Neural cell (in vitro differentiated cells): ENCODE results near the gene RAI2. TPM values are rescaled to one million over a fixed set of nuclear protein-coding genes. Genes with fewer than 3 reads are reported as not detected.

Source experiments
- H2AFZ ChIP-seq: fragments of 200-600, 300-800 bp; sonication (generic), shearing (Covaris generic); 2 replicates; pipeline ENCODE4 v1.6.0; 2014; ENCODE audit warnings: low read depth, mild to moderate bottlenecking, antibody characterized with exemption, low read length, moderate library complexity
- H3F3A ChIP-seq: fragments of 200-600 bp; shearing (Covaris generic); 2 replicates; pipeline ENCODE4 v1.6.1; 2016; ENCODE audit warnings: mild to moderate bottlenecking, moderate library complexity, mixed read lengths, antibody characterized with exemption, low read length; ENCODE audit not compliant: insufficient read depth, poor library complexity, severe bottlenecking
- H3K27ac ChIP-seq: fragments of 200-600, 300-800 bp; sonication (generic), shearing (Covaris generic); 2 replicates; pipeline ENCODE4 v1.5.1; 2014; ENCODE audit warnings: mild to moderate bottlenecking, low read length, moderate library complexity
- H3K27me3 ChIP-seq: fragments of 300-800, 200-600 bp; sonication (generic), shearing (Covaris generic); 2 replicates; pipeline ENCODE4 v1.6.0; 2014; ENCODE audit warnings: mild to moderate bottlenecking, low read depth, low read length, moderate library complexity; ENCODE audit not compliant: insufficient read depth
- H3K36me3 ChIP-seq: fragments of 300-800, 200-600 bp; sonication (generic), shearing (Covaris generic); 2 replicates; pipeline ENCODE4 v1.5.1; 2014; ENCODE audit warnings: mild to moderate bottlenecking, antibody characterized with exemption, low read length, moderate library complexity; ENCODE audit not compliant: insufficient read depth
- H3K4me2 ChIP-seq: fragments of 300-800, 200-600 bp; sonication (generic), shearing (Covaris generic); 2 replicates; pipeline ENCODE4 v1.6.0; 2014; ENCODE audit warnings: mild to moderate bottlenecking, low read length
- H3K4me3 ChIP-seq: fragments of 300-800, 200-600 bp; sonication (generic), shearing (Covaris generic); 2 replicates; pipeline ENCODE4 v1.5.1; 2014; ENCODE audit warnings: mild to moderate bottlenecking, low read length, moderate library complexity
- H3K79me2 ChIP-seq: fragments of 200-600 bp; shearing (Covaris generic); replicated peaks from 2 replicates; pipeline ENCODE4 v1.6.0; 2014; ENCODE audit warnings: mild to moderate bottlenecking, low read length, moderate library complexity; ENCODE audit not compliant: insufficient read depth
- H3K9ac ChIP-seq: fragments of 300-800, 200-600 bp; sonication (generic), shearing (Covaris generic); 2 replicates; pipeline ENCODE4 v1.6.1; 2016; ENCODE audit warnings: mild to moderate bottlenecking, low read length, mixed read lengths
- H3K9me2 ChIP-seq: fragments of 200-600 bp; shearing (Covaris generic); 2 replicates; pipeline ENCODE4 v1.6.1; 2016; ENCODE audit warnings: mild to moderate bottlenecking, low read length, mixed read lengths; ENCODE audit not compliant: insufficient read depth
- H3K9me3 ChIP-seq: fragments of 200-600, 300-800 bp; sonication (generic), shearing (Covaris generic); 2 replicates; pipeline ENCODE4 v1.6.1; 2016; ENCODE audit warnings: mild to moderate bottlenecking, mixed run types, low read length, moderate library complexity, mixed read lengths
- H4K20me1 ChIP-seq: fragments of 200-600 bp; shearing (Covaris generic); 2 replicates; pipeline ENCODE4 v1.6.1; 2016; ENCODE audit warnings: mild to moderate bottlenecking, mixed run types; ENCODE audit not compliant: insufficient read depth
- EP300 ChIP-seq: fragments of 450-650 bp; conservative IDR thresholded peaks from 2 replicates; pipeline ENCODE4 v1.6.1; 2014; ENCODE audit warnings: antibody characterized with exemption, mild to moderate bottlenecking, moderate library complexity; ENCODE audit not compliant: poor library complexity, severe bottlenecking
- EZH2 ChIP-seq: fragments of 200-600, 300-800 bp; shearing (Covaris generic), sonication (generic); IDR thresholded peaks from 2 replicates; pipeline ENCODE4 v1.6.1; 2014; ENCODE audit warnings: antibody characterized with exemption, low read length, borderline replicate concordance, mild to moderate bottlenecking; ENCODE audit not compliant: insufficient read depth, poor library complexity, severe bottlenecking
- POLR2AphosphoS5 ChIP-seq: IDR thresholded peaks from 2 replicates; pipeline ENCODE4 v1.6.1; 2012
- SMC3 ChIP-seq: fragments of 450-650 bp; conservative IDR thresholded peaks from 2 replicates; pipeline ENCODE4 v1.6.1; 2014; ENCODE audit warnings: antibody characterized with exemption, mild to moderate bottlenecking, moderate library complexity; ENCODE audit not compliant: poor library complexity
- TAF1 ChIP-seq: IDR thresholded peaks from 2 replicates; pipeline ENCODE4 v1.6.1; 2012; ENCODE audit warnings: low read depth
- polyA plus RNA-seq: library from polyadenylated mRNA; depleted of rRNA; stranded (reverse); fragments of >200 nt; gene quantifications from 2 replicates; pipeline ENCODE4 v1.2.3, GENCODE V29; 2014
- TF ChIP-seq, protein P1 (sequence below): IDR thresholded peaks from 2 replicates; pipeline ENCODE4 v1.6.1; 2012; ENCODE audit warnings: borderline replicate concordance

Gene RAI2
- polyA plus RNA-seq, 1 donor from 2014 or later: 4.8 TPM

DNA sequence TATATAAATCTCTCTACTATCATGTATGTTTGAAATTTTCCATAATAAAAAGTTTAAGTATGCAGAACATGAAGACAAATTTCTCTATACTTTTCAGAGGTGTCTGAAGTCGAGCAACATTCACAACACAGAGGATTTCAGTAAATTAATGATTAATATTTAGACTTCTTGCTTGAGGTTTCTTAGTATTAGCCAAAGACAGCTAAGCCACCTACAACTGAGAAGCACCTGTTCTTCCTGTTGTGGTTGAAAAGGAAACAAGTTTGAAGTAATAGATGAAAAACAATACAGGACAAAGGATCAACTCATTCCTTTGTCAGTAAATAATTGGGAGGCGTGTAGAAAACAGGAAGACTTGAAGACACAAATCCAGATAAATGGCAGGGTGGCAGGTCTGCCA, 102.7 kb downstream of the RAI2 start:
- no peaks in the 10 kb centered on the region for H3K9me3 ChIP-seq
- H3K36me3 ChIP-seq: no peaks in the 10 kb centered on the region
- H3K79me2 ChIP-seq: no peaks in the 10 kb centered on the region
- H3K9me2 ChIP-seq: no peaks in the 10 kb centered on the region
- TF ChIP-seq EZH2: no peak
- TF ChIP-seq TAF1: no peak
- TF ChIP-seq SMC3: no peak
- no peak overlapping the region for H3K27ac ChIP-seq
- H3K27me3 ChIP-seq: no peaks in the 10 kb centered on the region
- H2AFZ ChIP-seq: no peak overlapping the region
- no peaks in the 10 kb centered on the region for H4K20me1 ChIP-seq
- no peak overlapping the region for H3K9ac ChIP-seq
- no peak overlapping the region for H3K4me2 ChIP-seq
- no peaks in the 10 kb centered on the region for H3F3A ChIP-seq
- H3K4me3 ChIP-seq: no peak overlapping the region

DNA sequence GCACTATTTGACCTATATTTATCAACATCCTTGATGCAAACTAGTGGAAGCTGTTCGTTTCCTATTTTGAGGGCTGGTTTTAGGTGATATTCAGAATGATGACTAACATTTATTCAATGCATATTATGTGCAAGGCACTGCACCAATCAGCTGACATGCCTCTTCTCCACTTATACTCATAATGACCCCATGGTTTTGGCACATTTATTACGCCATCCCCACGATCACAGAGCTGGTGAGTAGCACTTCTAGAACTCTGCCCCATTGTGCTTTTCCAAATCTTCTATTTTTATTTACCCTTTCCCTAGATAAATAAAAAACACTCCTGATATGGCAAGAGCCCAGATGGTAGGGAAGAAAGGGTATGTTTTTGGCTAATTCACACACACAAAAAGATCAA, 110.7 kb downstream of the RAI2 start:
- no peaks in the 10 kb centered on the region for H3K9me3 ChIP-seq
- no peak overlapping the region for H3K4me3 ChIP-seq
- TF ChIP-seq POLR2AphosphoS5 (no peak), EP300 (no peak), SMC3 (no peak), EZH2 (no peak)
- TF ChIP-seq, protein P1, sequence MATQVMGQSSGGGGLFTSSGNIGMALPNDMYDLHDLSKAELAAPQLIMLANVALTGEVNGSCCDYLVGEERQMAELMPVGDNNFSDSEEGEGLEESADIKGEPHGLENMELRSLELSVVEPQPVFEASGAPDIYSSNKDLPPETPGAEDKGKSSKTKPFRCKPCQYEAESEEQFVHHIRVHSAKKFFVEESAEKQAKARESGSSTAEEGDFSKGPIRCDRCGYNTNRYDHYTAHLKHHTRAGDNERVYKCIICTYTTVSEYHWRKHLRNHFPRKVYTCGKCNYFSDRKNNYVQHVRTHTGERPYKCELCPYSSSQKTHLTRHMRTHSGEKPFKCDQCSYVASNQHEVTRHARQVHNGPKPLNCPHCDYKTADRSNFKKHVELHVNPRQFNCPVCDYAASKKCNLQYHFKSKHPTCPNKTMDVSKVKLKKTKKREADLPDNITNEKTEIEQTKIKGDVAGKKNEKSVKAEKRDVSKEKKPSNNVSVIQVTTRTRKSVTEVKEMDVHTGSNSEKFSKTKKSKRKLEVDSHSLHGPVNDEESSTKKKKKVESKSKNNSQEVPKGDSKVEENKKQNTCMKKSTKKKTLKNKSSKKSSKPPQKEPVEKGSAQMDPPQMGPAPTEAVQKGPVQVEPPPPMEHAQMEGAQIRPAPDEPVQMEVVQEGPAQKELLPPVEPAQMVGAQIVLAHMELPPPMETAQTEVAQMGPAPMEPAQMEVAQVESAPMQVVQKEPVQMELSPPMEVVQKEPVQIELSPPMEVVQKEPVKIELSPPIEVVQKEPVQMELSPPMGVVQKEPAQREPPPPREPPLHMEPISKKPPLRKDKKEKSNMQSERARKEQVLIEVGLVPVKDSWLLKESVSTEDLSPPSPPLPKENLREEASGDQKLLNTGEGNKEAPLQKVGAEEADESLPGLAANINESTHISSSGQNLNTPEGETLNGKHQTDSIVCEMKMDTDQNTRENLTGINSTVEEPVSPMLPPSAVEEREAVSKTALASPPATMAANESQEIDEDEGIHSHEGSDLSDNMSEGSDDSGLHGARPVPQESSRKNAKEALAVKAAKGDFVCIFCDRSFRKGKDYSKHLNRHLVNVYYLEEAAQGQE: no peak
- H3K9me2 ChIP-seq: no peaks in the 10 kb centered on the region
- H3K27me3 ChIP-seq: no peaks in the 10 kb centered on the region
- H3K9ac ChIP-seq: no peak overlapping the region
- H3K4me2 ChIP-seq: no peak overlapping the region
- no peaks in the 10 kb centered on the region for H3K36me3 ChIP-seq
- no peak overlapping the region for H3K27ac ChIP-seq
- H2AFZ ChIP-seq: no peak overlapping the region
- H3F3A ChIP-seq: no peaks in the 10 kb centered on the region
- no peaks in the 10 kb centered on the region for H4K20me1 ChIP-seq
- no peaks in the 10 kb centered on the region for H3K79me2 ChIP-seq

Other genes starting within 250 kb of the RAI2 start
- 9.4 and 11.2 TPM in 2 replicates for gene SCML1, start 123.8 kb downstream of the RAI2 start, polyA plus RNA-seq